Smooth muscle cell of the brain vasculature (primary cell): ENCODE measurements around the gene MED22.
"Not testable (repeated sequence)": the region's sequence is repeated elsewhere in the genome, so short reads cannot be mapped to it uniquely, and the experiment has no call there.

ENCODE experiments used
- DNase-seq: peaks from one replicate; pipeline ENCODE4 v3.0.0-alpha.2; 2012; ENCODE audit warnings: low read depth, low spot score

The MED22 gene

GRCh38 chr9:133306242-133307204, 41.4 kb downstream of the MED22 start:
- DNase-seq, result peak; percentile 23

- DNase-seq, result no peak
Measured at GRCh38 chr9:133305731-133306130, 42.2 kb downstream of the MED22 start.

DNA sequence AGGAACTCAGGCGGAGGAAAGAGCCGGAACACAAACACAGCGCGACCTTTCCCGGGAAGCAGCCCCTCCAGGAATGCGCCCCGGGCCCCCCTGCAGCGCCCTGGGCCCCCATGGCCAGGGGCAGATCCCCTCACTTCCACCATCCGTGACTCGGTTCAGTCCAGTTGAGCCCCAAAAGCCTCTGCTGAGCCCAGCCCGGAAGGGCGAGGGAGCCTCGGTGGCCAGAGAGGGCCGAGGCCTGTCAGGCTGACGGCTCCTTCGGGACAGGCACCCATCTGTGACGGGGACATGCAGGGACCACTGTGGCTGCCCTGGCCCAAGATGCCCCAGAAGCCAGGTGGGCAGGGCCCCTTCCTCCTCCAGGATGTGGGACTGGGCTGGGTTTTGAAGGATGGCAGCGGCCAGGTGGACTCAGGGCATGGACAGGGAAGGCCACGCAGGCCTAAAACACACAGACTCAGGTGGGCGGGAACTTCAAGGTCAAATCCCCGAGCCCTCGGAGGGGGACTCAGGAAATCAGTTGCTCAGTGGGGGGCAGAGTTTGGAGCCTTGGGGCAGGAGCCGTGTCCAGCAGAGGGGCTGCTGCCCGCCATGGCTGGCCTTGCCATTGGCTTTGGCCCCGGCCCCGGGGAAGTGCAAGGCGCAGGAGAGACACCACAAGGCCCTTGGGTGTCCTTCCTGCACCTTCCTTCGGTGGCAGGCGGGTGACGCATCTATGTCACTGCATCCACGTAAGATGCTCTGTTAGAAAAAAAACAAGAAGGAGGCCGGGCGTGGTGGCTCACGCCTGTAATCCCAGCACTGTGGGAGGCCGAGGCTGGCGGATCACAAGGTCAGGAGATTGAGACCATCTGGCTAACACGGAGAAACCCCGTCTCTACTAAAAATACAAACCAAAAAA, 43.2 kb downstream of the MED22 start:
- DNase-seq, result no peak

DNA sequence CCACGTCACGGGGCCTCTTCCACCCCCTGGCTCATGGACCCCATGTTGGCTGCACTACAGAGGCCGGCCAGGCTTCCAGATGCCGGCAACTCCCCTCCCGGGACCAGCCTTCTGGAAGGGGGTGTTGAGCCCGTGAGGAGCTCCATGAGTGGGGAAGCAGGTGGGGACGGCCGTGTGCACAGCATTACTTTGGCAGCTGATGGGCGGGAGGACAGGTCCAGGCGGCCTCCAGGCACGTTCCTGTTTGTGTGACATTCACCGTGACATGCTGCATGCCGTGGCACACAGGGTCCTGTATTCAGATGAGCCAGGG, 43.8 kb downstream of the MED22 start:
- DNase-seq, result no peak

DNA sequence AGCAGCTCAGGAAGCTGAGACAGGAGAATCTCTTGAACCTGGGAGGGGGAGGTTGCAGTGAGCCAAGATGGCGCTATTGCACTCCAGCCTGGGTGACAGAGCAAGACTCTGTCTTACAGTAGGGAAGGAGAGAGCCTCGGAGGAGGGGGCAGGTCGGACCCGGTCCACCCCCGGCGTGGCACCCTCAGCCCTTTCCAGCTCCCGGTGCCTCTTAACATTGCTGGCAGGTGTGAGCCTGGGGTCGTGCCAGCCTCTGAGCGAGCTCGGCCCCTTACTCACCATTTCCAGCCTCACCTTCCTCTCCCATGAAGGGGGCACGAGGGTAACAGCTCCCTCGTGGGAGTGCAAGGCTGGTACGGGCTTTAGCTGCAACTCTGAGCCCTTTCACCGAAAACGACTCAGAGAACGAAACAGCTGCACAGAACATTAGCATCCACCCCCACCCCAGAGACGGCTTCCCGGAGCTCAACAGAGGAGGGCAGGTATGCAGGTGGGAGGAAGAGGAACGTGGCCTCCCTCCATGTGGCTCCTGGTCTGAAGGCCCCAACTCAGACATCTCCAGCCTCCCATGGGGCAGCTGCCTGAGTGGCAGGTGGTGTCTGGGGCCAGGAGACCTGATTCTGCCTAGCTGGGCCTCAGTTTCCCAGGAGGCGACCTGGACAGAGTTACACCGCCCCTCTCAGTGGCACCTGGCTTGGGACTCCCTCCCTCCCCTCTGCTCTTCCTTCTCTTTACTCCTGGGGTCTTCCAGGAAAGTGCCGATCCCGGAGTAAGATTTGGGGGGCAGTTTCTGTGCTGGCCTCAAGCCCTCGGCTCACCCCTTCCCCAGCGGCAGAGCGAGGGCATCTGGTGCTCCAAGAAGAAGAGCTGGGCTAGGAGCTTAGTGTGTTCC, 44.4 kb downstream of the MED22 start:
- no peak for DNase-seq

DNA sequence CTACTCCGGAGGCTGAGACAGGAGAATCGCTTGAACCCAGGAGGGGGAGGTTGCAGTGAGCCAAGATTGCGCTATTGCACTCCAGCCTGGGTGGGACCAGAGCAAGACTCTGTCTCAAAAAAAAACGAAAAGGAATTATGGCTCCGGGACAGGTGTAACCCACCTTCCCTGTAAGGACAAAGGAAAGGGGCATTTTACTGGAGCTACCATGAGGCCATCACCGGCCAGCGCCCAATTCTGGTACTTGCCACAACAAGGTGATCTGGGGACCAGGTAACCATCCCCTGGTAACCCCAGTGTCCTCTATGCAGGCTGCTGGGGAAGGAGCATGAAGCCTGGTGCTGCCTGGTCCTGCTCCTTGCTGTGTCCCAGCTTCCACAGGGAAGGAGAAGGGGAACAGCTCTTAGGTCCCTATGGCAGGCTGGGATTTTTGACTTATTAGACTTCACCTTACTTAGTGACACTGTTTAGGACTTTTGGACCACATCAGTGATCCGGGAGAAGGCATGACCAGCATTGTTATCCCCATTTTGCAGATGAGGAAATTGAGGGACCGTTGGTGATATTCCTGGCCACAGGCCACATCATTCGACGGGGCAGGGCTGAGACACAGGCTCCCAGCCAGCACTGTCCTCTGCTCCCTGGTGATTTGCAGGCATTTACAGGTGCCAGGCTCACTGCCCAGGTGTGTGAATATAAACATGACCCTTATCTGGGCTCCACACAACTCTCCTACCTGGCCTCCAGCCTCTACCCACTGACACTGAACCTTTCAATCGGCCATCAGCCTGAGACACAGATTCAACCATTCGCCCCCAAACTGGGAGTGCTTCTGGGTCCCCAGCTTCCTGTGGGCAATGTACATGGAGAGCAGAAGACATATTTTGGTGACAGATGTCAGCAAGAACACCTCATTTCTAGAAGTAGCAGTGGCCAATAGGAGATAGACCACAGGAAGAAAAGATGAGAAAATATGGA, 46.4 kb downstream of the MED22 start:
- DNase-seq, result no peak

- not testable (repeated sequence) for DNase-seq
Measured at GRCh38 chr9:133299996-133300395, 47.9 kb downstream of the MED22 start.

- no peak for DNase-seq
Measured at GRCh38 chr9:133294257-133294656, 53.7 kb downstream of the MED22 start.

- DNase-seq, result no peak
Measured at GRCh38 chr9:133290751-133291302, 57.1 kb downstream of the MED22 start.
